Nephron progenitor cell (in vitro differentiated cells): Measurements from ENCODE around the gene IL17RC.

Source experiments
- DNase-seq: peaks from one replicate; pipeline ENCODE4 v3.0.0; 2021
- H3K27ac Mint-ChIP-seq: 2 replicates; pipeline ENCODE4 v1.8.0; 2021; ENCODE audit warnings: mild to moderate bottlenecking, moderate library complexity, mixed read lengths
- H3K27me3 Mint-ChIP-seq: 2 replicates; pipeline ENCODE4 v1.8.0; 2021; ENCODE audit warnings: mild to moderate bottlenecking, low read depth, mixed read lengths; ENCODE audit not compliant: poor library complexity
- H3K36me3 Mint-ChIP-seq: 2 replicates; pipeline ENCODE4 v1.8.0; 2021; ENCODE audit warnings: low read depth, mixed read lengths
- H3K4me1 Mint-ChIP-seq: 2 replicates; pipeline ENCODE4 v1.8.0; 2021; ENCODE audit warnings: mixed read lengths
- H3K4me3 Mint-ChIP-seq: 2 replicates; pipeline ENCODE4 v1.8.0; 2021; ENCODE audit warnings: mild to moderate bottlenecking, moderate library complexity, mixed read lengths
- H3K9me3 Mint-ChIP-seq: 2 replicates; pipeline ENCODE4 v1.8.0; 2021; ENCODE audit warnings: mild to moderate bottlenecking, moderate library complexity, mixed read lengths
- CTCF ChIP-seq: fragments of 200-600 bp; sonication (generic); IDR thresholded peaks from 2 replicates; pipeline ENCODE4 v1.5.0; 2021; ENCODE audit warnings: antibody characterized with exemption

IL17RC gene

GRCh38 chr3:9876991-9877390 is 39.9 kb upstream of the IL17RC start:
- Mint-ChIP-seq H3K36me3 (no peaks in the 10 kb centered on the region), H3K27ac (no peak overlapping the region), H3K9me3 (no peaks in the 10 kb centered on the region), H3K27me3 (peaks cover 19% of the 10 kb centered on the region), H3K4me1 (no peaks in the 10 kb centered on the region), H3K4me3 (no peak overlapping the region)
- DNase-seq: no peak
- no peak for TF ChIP-seq CTCF

GRCh38 chr3:9878700-9879099 is 38.2 kb upstream of the IL17RC start:
- no peak for DNase-seq
- H3K27me3 Mint-ChIP-seq: peaks cover 19% of the 10 kb centered on the region
- H3K9me3 Mint-ChIP-seq: no peaks in the 10 kb centered on the region
- H3K27ac Mint-ChIP-seq: no peak overlapping the region
- no peak overlapping the region for H3K4me3 Mint-ChIP-seq
- no peaks in the 10 kb centered on the region for H3K36me3 Mint-ChIP-seq
- no peak for TF ChIP-seq CTCF
- H3K4me1 Mint-ChIP-seq: no peaks in the 10 kb centered on the region

GRCh38 chr3:9879830-9880549 is 36.9 kb upstream of the IL17RC start, which contains the start of gene CIDEC:
TSS of gene CIDEC (minus strand) at chr3:9880253. CDS start at chr3:9878486, 1,767 bp downstream.
- H3K27ac Mint-ChIP-seq: no peak within 1 kb of the TSS
- H3K4me1 Mint-ChIP-seq: peaks cover 8% of the 10 kb centered on the region
- DNase-seq: no peak
- TF ChIP-seq CTCF: no peak
- no peaks in the 10 kb centered on the region for H3K9me3 Mint-ChIP-seq
- peaks cover 19% of the 10 kb centered on the region for H3K27me3 Mint-ChIP-seq
- H3K4me3 Mint-ChIP-seq: no peak within 1 kb of the TSS
- H3K36me3 Mint-ChIP-seq: no peaks in the 10 kb centered on the region

GRCh38 chr3:9881441-9881840 is 35.5 kb upstream of the IL17RC start:
- no peak for TF ChIP-seq CTCF
- Mint-ChIP-seq H3K27ac (no peak overlapping the region), H3K4me1 (peaks cover 8% of the 10 kb centered on the region), H3K27me3 (peaks cover 10% of the 10 kb centered on the region), H3K36me3 (no peaks in the 10 kb centered on the region), H3K4me3 (no peak overlapping the region), H3K9me3 (no peaks in the 10 kb centered on the region)
- no peak for DNase-seq

GRCh38 chr3:9883706-9884554 is 33.0 kb upstream of the IL17RC start:
- Mint-ChIP-seq H3K27ac (no peak overlapping the region), H3K9me3 (no peaks in the 10 kb centered on the region), H3K4me1 (peaks cover 8% of the 10 kb centered on the region), H3K27me3 (peaks cover 3% of the 10 kb centered on the region), H3K4me3 (no peak overlapping the region), H3K36me3 (no peaks in the 10 kb centered on the region)
- no peak for DNase-seq
- no peak for TF ChIP-seq CTCF
